GM23338 (cell line): ENCODE data around the gene COL24A1. TPM values are rescaled to one million over a fixed set of nuclear protein-coding genes. Genes with fewer than 3 reads are reported as not detected.

Experiments
- ATAC-seq: fragments of 200-7000 bp; cut with Tn5 transposase; 3 replicates; pipeline ENCODE4 v1.9.1; 2020
- DNase-seq: peaks from one replicate; pipeline ENCODE4 v3.0.0-alpha.2; 2015; ENCODE audit warnings: low spot score
- H2AFZ ChIP-seq: fragments of 200-600 bp; sonication (generic); 2 replicates; pipeline ENCODE4 v1.8.0; 2016; ENCODE audit warnings: antibody characterized with exemption, mild to moderate bottlenecking, moderate library complexity
- H3F3A ChIP-seq: fragments of 200-600 bp; sonication (generic); replicated peaks from 2 replicates; pipeline ENCODE4 v1.8.0; 2017; ENCODE audit warnings: antibody characterized with exemption, mixed run types, low read depth
- H3K27ac ChIP-seq: fragments of 200-600 bp; sonication (generic); 2 replicates; pipeline ENCODE4 v1.6.1; 2016; ENCODE audit warnings: low read depth
- H3K27me3 ChIP-seq: fragments of 200-600 bp; sonication (generic); 2 replicates; pipeline ENCODE4 v1.8.0; 2016; ENCODE audit warnings: mild to moderate bottlenecking, mixed run types, moderate library complexity; ENCODE audit not compliant: insufficient read depth
- H3K36me3 ChIP-seq: fragments of 200-600 bp; sonication (generic); 2 replicates; pipeline ENCODE4 v1.8.0; 2016; ENCODE audit warnings: mild to moderate bottlenecking; ENCODE audit not compliant: insufficient read depth
- H3K4me1 ChIP-seq: fragments of 200-600 bp; sonication (generic); 2 replicates; pipeline ENCODE4 v1.8.0; 2016; ENCODE audit warnings: mild to moderate bottlenecking, moderate library complexity; ENCODE audit not compliant: insufficient read depth
- H3K4me2 ChIP-seq: fragments of 200-600 bp; sonication (generic); 2 replicates; pipeline ENCODE4 v1.7.1; 2017; ENCODE audit warnings: mixed run types
- H3K4me3 ChIP-seq: fragments of 200-600 bp; sonication (generic); 2 replicates; pipeline ENCODE4 v1.6.1; 2016; ENCODE audit warnings: mixed run types
- H3K79me2 ChIP-seq: fragments of 200-600 bp; sonication (generic); replicated peaks from 2 replicates; pipeline ENCODE4 v1.8.0; 2017; ENCODE audit warnings: mild to moderate bottlenecking; ENCODE audit not compliant: insufficient read depth
- H3K9me2 ChIP-seq: fragments of 200-600 bp; sonication (generic); 2 replicates; pipeline ENCODE4 v1.8.0; 2017; ENCODE audit not compliant: insufficient read depth
- H4K20me1 ChIP-seq: fragments of 200-600 bp; sonication (generic); replicated peaks from 2 replicates; pipeline ENCODE4 v1.8.0; 2017; ENCODE audit warnings: mild to moderate bottlenecking; ENCODE audit not compliant: insufficient read depth
- H3K27ac Mint-ChIP-seq: 2 replicates; pipeline ENCODE4 v1.8.0; 2020; ENCODE audit warnings: inconsistent platforms, mild to moderate bottlenecking, moderate library complexity, mixed read lengths
- H3K27me3 Mint-ChIP-seq: 3 replicates; pipeline ENCODE4 v1.8.0; 2022; ENCODE audit warnings: low read depth, mild to moderate bottlenecking, moderate library complexity, mixed read lengths, inconsistent platforms; ENCODE audit not compliant: insufficient read depth, poor library complexity
- H3K36me3 Mint-ChIP-seq: 3 replicates; pipeline ENCODE4 v1.8.0; 2021; ENCODE audit warnings: low read depth, mild to moderate bottlenecking, inconsistent platforms, moderate library complexity, mixed read lengths
- H3K4me1 Mint-ChIP-seq: 3 replicates; pipeline ENCODE4 v1.8.0; 2020; ENCODE audit warnings: mild to moderate bottlenecking, inconsistent platforms, mixed read lengths
- H3K4me3 Mint-ChIP-seq: 3 replicates; pipeline ENCODE4 v1.8.0; 2021; ENCODE audit warnings: moderate library complexity, mild to moderate bottlenecking, inconsistent platforms, mixed read lengths
- H3K9me3 Mint-ChIP-seq: 3 replicates; pipeline ENCODE4 v1.8.0; 2020; ENCODE audit warnings: moderate library complexity, mild to moderate bottlenecking, inconsistent platforms, mixed read lengths
- CREB1 ChIP-seq: fragments of 250-450 bp; sonication (Bioruptor Pico); IDR thresholded peaks from 2 replicates; pipeline ENCODE4 v1.5.0; 2020; ENCODE audit warnings: low read depth, mild to moderate bottlenecking, moderate library complexity
- CTCF ChIP-seq, 2 experiments: fragments of 200-600 bp in 1 of 2; sonication (generic) in 1 of 2; conservative IDR thresholded peaks; 2 replicates each; pipeline versions ENCODE4 v1.5.1 to v1.6.1; 2016 to 2017; ENCODE audit warnings: antibody characterized with exemption in 2 of 2, low read depth in 2 of 2, mild to moderate bottlenecking in 2 of 2, moderate library complexity in 1 of 2
- ETS1 ChIP-seq: IDR thresholded peaks from 2 replicates; pipeline ENCODE4 v1.6.1; 2016; ENCODE audit warnings: antibody characterized with exemption
- EZH2 ChIP-seq: fragments of 200-600 bp; sonication (generic); IDR thresholded peaks from one replicate; pipeline ENCODE4 v1.8.0; 2017; ENCODE audit warnings: antibody characterized with exemption, mild to moderate bottlenecking, low read depth; ENCODE audit not compliant: unreplicated experiment
- EZH2phosphoT487 ChIP-seq: fragments of 200-600 bp; sonication (generic); IDR thresholded peaks from one replicate; pipeline ENCODE4 v1.8.1; 2018; ENCODE audit warnings: antibody characterized with exemption; ENCODE audit not compliant: unreplicated experiment
- JUNB ChIP-seq: IDR thresholded peaks from one replicate; pipeline ENCODE4 v1.6.1; 2016; ENCODE audit warnings: antibody characterized with exemption; ENCODE audit not compliant: unreplicated experiment
- NANOG ChIP-seq: IDR thresholded peaks from 2 replicates; pipeline ENCODE4 v1.6.1; 2016; ENCODE audit warnings: antibody characterized with exemption, borderline replicate concordance
- POLR2AphosphoS5 ChIP-seq: IDR thresholded peaks from 2 replicates; pipeline ENCODE4 v1.6.1; 2016; ENCODE audit warnings: antibody characterized with exemption, low read depth
- REST ChIP-seq: IDR thresholded peaks from one replicate; pipeline ENCODE4 v1.6.1; 2018; ENCODE audit warnings: antibody characterized with exemption; ENCODE audit not compliant: unreplicated experiment
- STAT1 ChIP-seq: IDR thresholded peaks from one replicate; pipeline ENCODE4 v1.6.1; 2016; ENCODE audit warnings: antibody characterized with exemption; ENCODE audit not compliant: unreplicated experiment
- ZNF114 ChIP-seq: fragments of 250-450 bp; sonication (Bioruptor Pico); IDR thresholded peaks from 2 replicates; pipeline ENCODE4 v1.5.0; 2020; ENCODE audit warnings: mild to moderate bottlenecking, moderate library complexity
- ZNF331 ChIP-seq: fragments of 250-450 bp; sonication (Bioruptor Pico); IDR thresholded peaks from 2 replicates; pipeline ENCODE4 v1.5.0; 2020; ENCODE audit warnings: low read depth, mild to moderate bottlenecking, moderate library complexity
- ZNF462 ChIP-seq: fragments of 250-450 bp; sonication (Bioruptor Pico); IDR thresholded peaks from 2 replicates; pipeline ENCODE4 v1.5.0; 2020; ENCODE audit warnings: mild to moderate bottlenecking, moderate library complexity
- polyA plus RNA-seq: library from polyadenylated mRNA; unstranded; fragments of >200 nt; fragmentation: Nextera tagmentation; extraction: Ambion mirVana; gene quantifications from 2 replicates; pipeline ENCODE4 v1.2.1, GENCODE V29; 2016
- total RNA-seq: library from RNA; depleted of rRNA; stranded (reverse); fragments of >200 nt; shearing (Covaris generic); gene quantifications from 2 replicates; pipeline ENCODE4 v1.2.3, GENCODE V29; 2014

Gene COL24A1
- total and polyA plus RNA-seq, 2 experiments from 2014 or later = 1.2 to 2.1 TPM

- H3K36me3 ChIP-seq = no peaks in the 10 kb centered on the region
These were observed 13.1 kb upstream of the COL24A1 start for GRCh38 chr1:86169625-86170024.

More at GRCh38 chr1:86169625-86170024, 13.1 kb upstream of the COL24A1 start:
- Histone ChIP-seq H3K9me2 (no peaks in the 10 kb centered on the region), H3K79me2 (no peaks in the 10 kb centered on the region), H4K20me1 (no peaks in the 10 kb centered on the region), H3K4me1 (no peaks in the 10 kb centered on the region), H3K27ac (no peak overlapping the region), H3K4me2 (no peak overlapping the region), H3K27me3 (no peaks in the 10 kb centered on the region), H3F3A (no peaks in the 10 kb centered on the region), H3K4me3 (no peak overlapping the region), H2AFZ (no peak overlapping the region)
- no peak for ATAC-seq
- Mint-ChIP-seq H3K27ac (no peak overlapping the region), H3K36me3 (peaks cover 6% of the 10 kb centered on the region; the same call in 2 of the 3 replicates), H3K9me3 (peaks cover 11% of the 10 kb centered on the region), H3K27me3 (peaks cover 2% of the 10 kb centered on the region), H3K4me3 (no peak overlapping the region), H3K4me1 (no peaks in the 10 kb centered on the region)
- TF ChIP-seq REST (no peak), JUNB (no peak), CTCF (conservative IDR thresholded peaks at IDR 0.05; ENCODE audit: low read depth in 2 of 2) (no peak; a peak in 1 of 4 replicates), CREB1 (no peak), POLR2AphosphoS5 (no peak), ZNF114 (CRISPR knock-in tag) (no peak), ZNF462 (CRISPR knock-in tag) (no peak), ZNF331 (no peak), STAT1 (no peak), ETS1 (no peak), NANOG (no peak), EZH2 (no peak), EZH2phosphoT487 (no peak)
- no peak for DNase-seq
